Liver (tissue), 9 donors: Measurements from ENCODE around the gene IPMK. TPM values are rescaled to one million over a fixed set of nuclear protein-coding genes. Genes with fewer than 3 reads are reported as not detected.

Experiments
- DNase-seq: peaks from one replicate; pipeline ENCODE4 v3.0.0-alpha.2; 2017; ENCODE audit warnings: low spot score
- H3K27ac ChIP-seq, 2 donors: one replicate each; pipeline ENCODE4 v1.7.0; 2013; ENCODE audit warnings: inconsistent platforms in 2 of 2, low read length in 2 of 2, control low read depth in 1 of 2, low read depth in 1 of 2, mild to moderate bottlenecking in 1 of 2
- H3K27me3 ChIP-seq, 4 donors: one replicate each; pipeline versions ENCODE4 v1.6.1 to v1.7.0; 2013; ENCODE audit warnings: low read length in 3 of 4, inconsistent platforms in 1 of 4, mild to moderate bottlenecking in 1 of 4, moderate library complexity in 1 of 4; ENCODE audit not compliant: control insufficient read depth in 4 of 4, insufficient read depth in 4 of 4
- H3K36me3 ChIP-seq, 4 donors: one replicate each; pipeline versions ENCODE4 v1.6.1 to v1.7.0; 2013; ENCODE audit warnings: low read length in 3 of 4, mild to moderate bottlenecking in 3 of 4, low read depth in 1 of 4, moderate library complexity in 1 of 4; ENCODE audit not compliant: control insufficient read depth in 4 of 4, insufficient read depth in 3 of 4
- H3K4me1 ChIP-seq, 4 donors: one replicate each; pipeline versions ENCODE4 v1.6.1 to v1.7.0; 2013; ENCODE audit warnings: low read length in 3 of 4, mild to moderate bottlenecking in 3 of 4, moderate library complexity in 1 of 4; ENCODE audit not compliant: control insufficient read depth in 4 of 4, insufficient read depth in 4 of 4
- H3K4me3 ChIP-seq, 3 donors: one replicate each; pipeline versions ENCODE4 v1.6.1 to v1.7.0; 2013; ENCODE audit warnings: low read length in 3 of 3, control low read depth in 1 of 3, low read depth in 1 of 3, mild to moderate bottlenecking in 1 of 3
- H3K9ac ChIP-seq, 2 donors: one replicate each; pipeline ENCODE4 v1.7.0; 2013; ENCODE audit warnings: low read length in 2 of 2, mild to moderate bottlenecking in 2 of 2, moderate library complexity in 2 of 2, control low read depth in 1 of 2, low read depth in 1 of 2
- H3K9me3 ChIP-seq, 4 donors: one replicate each; pipeline versions ENCODE4 v1.6.1 to v1.7.0; 2013; ENCODE audit warnings: low read length in 3 of 4; ENCODE audit not compliant: control insufficient read depth in 4 of 4
- EGR1 ChIP-seq, 2 donors: IDR thresholded peaks; 2 replicates each; pipeline ENCODE4 v1.6.1; 2016 to 2018; ENCODE audit warnings: antibody characterized with exemption in 2 of 2, low read depth in 2 of 2
- FOXA1 ChIP-seq: IDR thresholded peaks from 2 replicates; pipeline ENCODE4 v1.6.1; 2016; ENCODE audit warnings: antibody characterized with exemption
- FOXA2 ChIP-seq: IDR thresholded peaks from 2 replicates; pipeline ENCODE4 v1.6.1; 2016; ENCODE audit warnings: antibody characterized with exemption
- GABPA ChIP-seq, 2 donors: IDR thresholded peaks in 1 of 2; conservative IDR thresholded peaks in 1 of 2; 2 replicates each; pipeline ENCODE4 v1.6.1; 2016; ENCODE audit warnings: antibody characterized with exemption in 2 of 2, mild to moderate bottlenecking in 1 of 2, moderate library complexity in 1 of 2
- HNF4A ChIP-seq, 2 donors: conservative IDR thresholded peaks; 2 replicates each; pipeline ENCODE4 v1.6.1; 2016; ENCODE audit warnings: antibody characterized with exemption in 2 of 2, mild to moderate bottlenecking in 2 of 2
- HNF4G ChIP-seq: IDR thresholded peaks from 2 replicates; pipeline ENCODE4 v1.6.1; 2016; ENCODE audit warnings: antibody characterized with exemption
- JUND ChIP-seq, 2 donors: IDR thresholded peaks; 2 replicates each; pipeline ENCODE4 v1.6.1; 2016; ENCODE audit warnings: antibody characterized with exemption in 2 of 2
- NR2F2 ChIP-seq: IDR thresholded peaks from 2 replicates; pipeline ENCODE4 v1.6.1; 2016; ENCODE audit warnings: antibody characterized with exemption
- RAD21 ChIP-seq, 2 donors: IDR thresholded peaks; 2 replicates each; pipeline ENCODE4 v1.6.1; 2016; ENCODE audit warnings: antibody characterized with exemption in 2 of 2, mild to moderate bottlenecking in 2 of 2
- RXRA ChIP-seq, 2 donors: IDR thresholded peaks; 2 replicates each; pipeline ENCODE4 v1.6.1; 2017 to 2018; ENCODE audit warnings: antibody characterized with exemption in 2 of 2, mild to moderate bottlenecking in 1 of 2
- SP1 ChIP-seq: IDR thresholded peaks from 2 replicates; pipeline ENCODE4 v1.6.1; 2018; ENCODE audit warnings: antibody characterized with exemption, mild to moderate bottlenecking
- TAF1 ChIP-seq: conservative IDR thresholded peaks from 2 replicates; pipeline ENCODE4 v1.6.1; 2016; ENCODE audit warnings: antibody characterized with exemption, mild to moderate bottlenecking
- YY1 ChIP-seq: IDR thresholded peaks from 2 replicates; pipeline ENCODE4 v1.6.1; 2016; ENCODE audit warnings: antibody characterized with exemption, mild to moderate bottlenecking
- WGBS: extraction: QIAGEN DNeasy Blood & Tissue Kit; methylation state at CpG from one replicate; pipeline ENCODE4 v1.1.7; 2013; 5-methylcytosine and 5-hydroxymethylcytosine counted together
- polyA plus RNA-seq, 2 donors: library from polyadenylated mRNA; stranded (reverse) in 1 of 2; unstranded in 1 of 2; fragments of 200-250 nt in 1 of 2; fragments of >200 nt in 1 of 2; fragmentation: Nextera tagmentation in 1 of 2; extraction: Ambion mirVana in 1 of 2; gene quantifications; one replicate each; pipeline versions ENCODE4 v1.2.1 to v1.2.3, GENCODE V29; 2013 to 2015
- total RNA-seq, 2 donors: library from RNA; depleted of rRNA; stranded (reverse); fragments of >200 nt; gene quantifications; one replicate each; pipeline ENCODE4 v1.2.3, GENCODE V29; 2014
- TF ChIP-seq, protein P1 (sequence below): fragments of 150-350 bp; IDR thresholded peaks from 2 replicates; pipeline ENCODE4 v1.5.1; 2017; ENCODE audit warnings: improper control_type of control experiment, low read depth, low read length; ENCODE audit not compliant: missing input control
- TF ChIP-seq, protein P2 (sequence below): IDR thresholded peaks from 2 replicates; pipeline ENCODE4 v1.6.1; 2016; ENCODE audit warnings: antibody characterized with exemption, mild to moderate bottlenecking
- TF ChIP-seq, protein P3 (sequence below): IDR thresholded peaks from 2 replicates; pipeline ENCODE4 v1.6.1; 2016; ENCODE audit warnings: antibody characterized with exemption
- TF ChIP-seq, protein P4 (sequence below): IDR thresholded peaks from 2 replicates; pipeline ENCODE4 v1.6.1; 2016; ENCODE audit warnings: antibody characterized with exemption
- TF ChIP-seq, protein P5 (sequence below): IDR thresholded peaks from 2 replicates; pipeline ENCODE4 v1.6.1; 2016; ENCODE audit warnings: antibody characterized with exemption
- donor health status: healthy.
- donor health status: healthy.
- donor health status: healthy.
- donor health status: healthy.
- donor health status: healthy.

IPMK gene
- total and polyA plus RNA-seq, 4 donors: 1.4 to 5.2 (median 3.3) TPM

DNA sequence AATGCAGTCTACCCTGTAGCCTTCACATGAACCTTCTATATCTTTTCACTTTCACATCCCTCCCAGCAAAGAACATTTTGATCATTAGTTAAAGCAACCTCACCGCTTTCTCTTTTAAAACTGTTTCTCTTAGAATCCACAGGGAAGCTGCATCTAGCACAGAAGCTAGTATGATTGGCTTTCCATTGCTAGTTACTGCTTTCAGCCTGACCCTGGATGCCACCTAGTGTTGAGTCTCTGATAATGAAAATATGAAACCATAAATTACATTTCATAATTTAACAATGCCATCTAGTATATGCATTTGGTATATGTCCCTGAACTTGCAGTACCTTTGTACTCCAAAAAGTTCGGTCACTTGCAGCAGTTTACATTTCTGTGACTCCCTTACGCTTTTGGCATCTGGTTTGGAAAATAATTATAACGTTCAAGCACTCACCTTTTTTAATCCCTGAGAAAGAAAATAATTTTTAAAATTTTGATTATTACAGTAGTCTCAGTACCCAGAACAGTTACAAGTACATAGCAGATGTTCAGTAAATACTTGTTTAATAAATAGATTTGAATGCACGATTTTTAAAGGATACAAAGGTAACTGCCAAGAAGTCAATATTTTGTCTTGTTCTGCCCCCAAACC, 24.0 kb upstream of the IPMK start:
- no peak for DNase-seq
- no peaks in the 10 kb centered on the region for H3K9me3 ChIP-seq
- no peaks in the 10 kb centered on the region for H3K27me3 ChIP-seq
- H3K9ac ChIP-seq: no peak overlapping the region
- no peak for TF ChIP-seq TAF1
- TF ChIP-seq GABPA (IDR thresholded peaks at IDR 0.05 in 1 of 2, conservative IDR thresholded peaks at IDR 0.05 in 1 of 2): no peak
- TF ChIP-seq, protein P1, sequence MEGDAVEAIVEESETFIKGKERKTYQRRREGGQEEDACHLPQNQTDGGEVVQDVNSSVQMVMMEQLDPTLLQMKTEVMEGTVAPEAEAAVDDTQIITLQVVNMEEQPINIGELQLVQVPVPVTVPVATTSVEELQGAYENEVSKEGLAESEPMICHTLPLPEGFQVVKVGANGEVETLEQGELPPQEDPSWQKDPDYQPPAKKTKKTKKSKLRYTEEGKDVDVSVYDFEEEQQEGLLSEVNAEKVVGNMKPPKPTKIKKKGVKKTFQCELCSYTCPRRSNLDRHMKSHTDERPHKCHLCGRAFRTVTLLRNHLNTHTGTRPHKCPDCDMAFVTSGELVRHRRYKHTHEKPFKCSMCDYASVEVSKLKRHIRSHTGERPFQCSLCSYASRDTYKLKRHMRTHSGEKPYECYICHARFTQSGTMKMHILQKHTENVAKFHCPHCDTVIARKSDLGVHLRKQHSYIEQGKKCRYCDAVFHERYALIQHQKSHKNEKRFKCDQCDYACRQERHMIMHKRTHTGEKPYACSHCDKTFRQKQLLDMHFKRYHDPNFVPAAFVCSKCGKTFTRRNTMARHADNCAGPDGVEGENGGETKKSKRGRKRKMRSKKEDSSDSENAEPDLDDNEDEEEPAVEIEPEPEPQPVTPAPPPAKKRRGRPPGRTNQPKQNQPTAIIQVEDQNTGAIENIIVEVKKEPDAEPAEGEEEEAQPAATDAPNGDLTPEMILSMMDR: peak; percentile 78
- TF ChIP-seq, protein P2, sequence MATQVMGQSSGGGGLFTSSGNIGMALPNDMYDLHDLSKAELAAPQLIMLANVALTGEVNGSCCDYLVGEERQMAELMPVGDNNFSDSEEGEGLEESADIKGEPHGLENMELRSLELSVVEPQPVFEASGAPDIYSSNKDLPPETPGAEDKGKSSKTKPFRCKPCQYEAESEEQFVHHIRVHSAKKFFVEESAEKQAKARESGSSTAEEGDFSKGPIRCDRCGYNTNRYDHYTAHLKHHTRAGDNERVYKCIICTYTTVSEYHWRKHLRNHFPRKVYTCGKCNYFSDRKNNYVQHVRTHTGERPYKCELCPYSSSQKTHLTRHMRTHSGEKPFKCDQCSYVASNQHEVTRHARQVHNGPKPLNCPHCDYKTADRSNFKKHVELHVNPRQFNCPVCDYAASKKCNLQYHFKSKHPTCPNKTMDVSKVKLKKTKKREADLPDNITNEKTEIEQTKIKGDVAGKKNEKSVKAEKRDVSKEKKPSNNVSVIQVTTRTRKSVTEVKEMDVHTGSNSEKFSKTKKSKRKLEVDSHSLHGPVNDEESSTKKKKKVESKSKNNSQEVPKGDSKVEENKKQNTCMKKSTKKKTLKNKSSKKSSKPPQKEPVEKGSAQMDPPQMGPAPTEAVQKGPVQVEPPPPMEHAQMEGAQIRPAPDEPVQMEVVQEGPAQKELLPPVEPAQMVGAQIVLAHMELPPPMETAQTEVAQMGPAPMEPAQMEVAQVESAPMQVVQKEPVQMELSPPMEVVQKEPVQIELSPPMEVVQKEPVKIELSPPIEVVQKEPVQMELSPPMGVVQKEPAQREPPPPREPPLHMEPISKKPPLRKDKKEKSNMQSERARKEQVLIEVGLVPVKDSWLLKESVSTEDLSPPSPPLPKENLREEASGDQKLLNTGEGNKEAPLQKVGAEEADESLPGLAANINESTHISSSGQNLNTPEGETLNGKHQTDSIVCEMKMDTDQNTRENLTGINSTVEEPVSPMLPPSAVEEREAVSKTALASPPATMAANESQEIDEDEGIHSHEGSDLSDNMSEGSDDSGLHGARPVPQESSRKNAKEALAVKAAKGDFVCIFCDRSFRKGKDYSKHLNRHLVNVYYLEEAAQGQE: no peak
- peak; percentile 99 for TF ChIP-seq RAD21 (IDR thresholded peaks at IDR 0.05)
- 72% methylated on average over 5 of the region's 5 CpGs for WGBS
- H3K4me1 ChIP-seq: no peaks in the 10 kb centered on the region
- H3K27ac ChIP-seq: no peak overlapping the region
- no peaks in the 10 kb centered on the region for H3K36me3 ChIP-seq
- no peak overlapping the region for H3K4me3 ChIP-seq

DNA sequence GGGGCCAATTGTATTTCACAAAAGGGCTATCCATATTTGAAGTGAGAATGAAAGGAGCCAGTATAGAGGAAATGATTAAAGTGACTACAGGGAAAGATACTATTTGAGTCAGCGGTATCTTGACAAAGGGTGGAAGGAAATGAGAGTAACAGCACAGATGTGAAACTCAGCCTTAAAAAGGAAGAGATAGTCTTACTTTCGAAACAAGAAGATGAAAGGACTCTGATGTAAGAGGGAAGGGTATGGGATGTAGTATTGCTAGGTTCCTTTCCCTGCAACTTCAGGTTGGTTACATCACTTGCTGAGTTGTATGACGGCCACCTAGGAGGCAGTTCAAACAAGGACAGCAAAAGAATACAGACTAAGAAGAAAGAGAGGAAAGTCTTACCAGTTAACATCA, 14.9 kb upstream of the IPMK start:
- TF ChIP-seq FOXA2 (no peak), YY1 (no peak), TAF1 (no peak), SP1 (no peak), JUND (IDR thresholded peaks at IDR 0.05) (no peak), GABPA (IDR thresholded peaks at IDR 0.05 in 1 of 2, conservative IDR thresholded peaks at IDR 0.05 in 1 of 2) (no peak), RXRA (IDR thresholded peaks at IDR 0.05) (no peak), HNF4A (conservative IDR thresholded peaks at IDR 0.05) (no peak), FOXA1 (no peak), RAD21 (IDR thresholded peaks at IDR 0.05) (no peak), HNF4G (no peak), NR2F2 (no peak), EGR1 (IDR thresholded peaks at IDR 0.05; ENCODE audit: low read depth in 2 of 2) (no peak)
- TF ChIP-seq, protein P3, sequence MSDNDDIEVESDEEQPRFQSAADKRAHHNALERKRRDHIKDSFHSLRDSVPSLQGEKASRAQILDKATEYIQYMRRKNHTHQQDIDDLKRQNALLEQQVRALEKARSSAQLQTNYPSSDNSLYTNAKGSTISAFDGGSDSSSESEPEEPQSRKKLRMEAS: no peak
- TF ChIP-seq, protein P1: no peak
- TF ChIP-seq, protein P2: no peak
- TF ChIP-seq, protein P4, sequence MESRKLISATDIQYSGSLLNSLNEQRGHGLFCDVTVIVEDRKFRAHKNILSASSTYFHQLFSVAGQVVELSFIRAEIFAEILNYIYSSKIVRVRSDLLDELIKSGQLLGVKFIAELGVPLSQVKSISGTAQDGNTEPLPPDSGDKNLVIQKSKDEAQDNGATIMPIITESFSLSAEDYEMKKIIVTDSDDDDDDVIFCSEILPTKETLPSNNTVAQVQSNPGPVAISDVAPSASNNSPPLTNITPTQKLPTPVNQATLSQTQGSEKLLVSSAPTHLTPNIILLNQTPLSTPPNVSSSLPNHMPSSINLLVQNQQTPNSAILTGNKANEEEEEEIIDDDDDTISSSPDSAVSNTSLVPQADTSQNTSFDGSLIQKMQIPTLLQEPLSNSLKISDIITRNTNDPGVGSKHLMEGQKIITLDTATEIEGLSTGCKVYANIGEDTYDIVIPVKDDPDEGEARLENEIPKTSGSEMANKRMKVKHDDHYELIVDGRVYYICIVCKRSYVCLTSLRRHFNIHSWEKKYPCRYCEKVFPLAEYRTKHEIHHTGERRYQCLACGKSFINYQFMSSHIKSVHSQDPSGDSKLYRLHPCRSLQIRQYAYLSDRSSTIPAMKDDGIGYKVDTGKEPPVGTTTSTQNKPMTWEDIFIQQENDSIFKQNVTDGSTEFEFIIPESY: no peak
- TF ChIP-seq, protein P5, sequence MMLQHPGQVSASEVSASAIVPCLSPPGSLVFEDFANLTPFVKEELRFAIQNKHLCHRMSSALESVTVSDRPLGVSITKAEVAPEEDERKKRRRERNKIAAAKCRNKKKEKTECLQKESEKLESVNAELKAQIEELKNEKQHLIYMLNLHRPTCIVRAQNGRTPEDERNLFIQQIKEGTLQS: no peak
- H3K9me3 ChIP-seq: no peaks in the 10 kb centered on the region
- 66% methylated on average over 3 of the region's 3 CpGs for WGBS
- H3K4me1 ChIP-seq: no peaks in the 10 kb centered on the region
- no peaks in the 10 kb centered on the region for H3K27me3 ChIP-seq
- DNase-seq: no peak
- no peak overlapping the region for H3K9ac ChIP-seq
- no peak overlapping the region for H3K4me3 ChIP-seq
- H3K36me3 ChIP-seq: peaks cover 0 to 11% (median 2%) of the 10 kb centered on the region in 4 donors
- H3K27ac ChIP-seq: no peak overlapping the region
